Stimulated activated CD4-positive, alpha-beta T cell treated with anti-CD3 and anti-CD28 coated beads, Interleukin-12 subunit alpha, Interleukin-12 subunit beta, amount 100 ng/mL, for 48 hours (primary cell): ENCODE measurements around the gene EYS.
"Not testable (repeated sequence)": the region's sequence is repeated elsewhere in the genome, so short reads cannot be mapped to it uniquely, and the experiment has no call there.

Experiments used
- DNase-seq, 3 donors: peaks; one replicate each; pipeline ENCODE4 v3.0.0-alpha.2; 2020; ENCODE audit warnings: low read depth in 2 of 3, low spot score in 1 of 3

The EYS gene

DNA sequence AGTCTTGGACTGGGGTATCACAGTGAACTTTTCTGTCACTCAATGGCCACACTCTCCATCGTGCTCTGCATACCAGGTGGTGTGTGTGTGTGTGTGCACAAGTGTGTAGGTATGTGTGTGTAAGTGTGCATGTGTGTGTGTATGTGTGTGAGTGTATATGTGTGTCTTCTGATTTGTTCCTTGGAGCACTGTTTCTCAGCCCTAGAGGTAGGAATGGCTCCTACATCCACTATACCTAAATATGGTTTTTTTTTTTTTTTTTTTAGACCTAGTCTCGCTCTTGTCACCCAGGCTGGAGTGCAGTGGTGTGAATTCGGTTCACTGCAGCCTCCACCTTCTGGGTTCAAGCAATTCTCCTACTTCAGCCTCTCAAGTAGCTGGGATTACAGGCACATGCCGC is 1834.8 kb downstream of the EYS start:
- DNase-seq = no peak

DNA sequence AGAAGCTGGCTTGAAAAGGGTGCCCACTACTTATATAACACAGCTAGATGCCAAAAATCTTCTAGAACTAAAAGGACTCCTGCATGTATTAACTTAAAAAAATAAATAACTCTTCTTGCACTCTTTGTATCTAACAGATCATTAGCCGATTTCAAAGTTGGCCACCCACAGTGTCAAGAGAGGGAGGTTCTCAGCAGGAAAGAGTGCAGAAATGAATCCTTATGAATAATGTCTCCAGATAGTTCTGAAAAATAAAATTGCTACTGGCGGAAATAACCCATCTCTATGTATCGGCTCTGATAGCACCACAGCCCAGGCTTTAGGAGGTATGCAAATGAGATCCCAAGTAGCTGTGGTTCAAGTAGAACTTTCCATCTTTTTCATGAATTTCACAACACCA is 1838.7 kb downstream of the EYS start:
- no peak for DNase-seq

DNA sequence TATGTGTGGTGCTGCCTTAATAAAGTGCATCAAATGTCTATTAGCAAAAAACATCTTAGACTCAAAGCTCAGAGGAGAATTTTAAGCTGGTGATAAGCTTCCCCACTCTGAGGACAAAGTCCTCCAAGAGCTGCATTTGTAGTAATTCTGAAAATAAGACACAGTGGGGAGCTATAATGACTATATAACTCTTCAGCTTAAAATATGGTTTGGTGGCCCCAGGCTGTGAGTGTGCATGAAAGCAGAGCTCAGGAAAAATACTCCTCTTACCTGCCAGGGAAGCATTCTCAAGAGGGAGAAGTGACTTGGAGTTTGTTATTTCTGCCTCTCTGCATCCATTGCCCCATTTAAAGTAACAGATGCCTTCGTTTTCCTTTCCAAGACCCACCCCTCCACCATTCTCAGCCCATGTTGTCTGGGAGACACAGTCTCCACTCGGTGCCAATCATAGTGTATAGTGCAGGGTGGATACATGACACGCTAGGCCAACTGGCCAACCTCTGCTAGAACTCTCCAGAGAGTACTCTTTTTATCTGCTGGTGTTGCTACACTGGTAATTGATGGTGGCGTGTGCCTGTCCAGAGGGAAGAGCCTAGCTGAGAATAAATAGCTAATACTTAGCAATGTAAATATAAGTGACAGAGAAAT is 1842.2 kb downstream of the EYS start:
- DNase-seq = no peak

DNA sequence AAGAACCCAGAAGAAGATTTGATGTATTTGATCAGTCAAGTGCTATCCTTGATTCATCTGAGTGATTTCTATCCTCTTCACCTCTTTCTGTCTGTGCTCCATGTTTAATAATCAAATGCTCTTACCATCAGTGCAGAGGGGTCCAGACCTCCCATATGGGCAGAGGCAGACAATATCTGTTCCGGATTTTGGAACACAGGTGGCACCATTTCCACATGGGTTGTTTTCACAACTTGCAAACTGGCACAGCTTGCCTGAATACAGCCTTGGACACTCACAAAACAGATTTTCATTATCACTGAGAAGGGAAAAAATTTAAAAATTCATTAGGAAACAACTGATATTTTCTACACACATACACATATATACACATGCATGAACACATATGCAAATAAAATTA is 1843.0 kb downstream of the EYS start:
- DNase-seq = no peak

DNA sequence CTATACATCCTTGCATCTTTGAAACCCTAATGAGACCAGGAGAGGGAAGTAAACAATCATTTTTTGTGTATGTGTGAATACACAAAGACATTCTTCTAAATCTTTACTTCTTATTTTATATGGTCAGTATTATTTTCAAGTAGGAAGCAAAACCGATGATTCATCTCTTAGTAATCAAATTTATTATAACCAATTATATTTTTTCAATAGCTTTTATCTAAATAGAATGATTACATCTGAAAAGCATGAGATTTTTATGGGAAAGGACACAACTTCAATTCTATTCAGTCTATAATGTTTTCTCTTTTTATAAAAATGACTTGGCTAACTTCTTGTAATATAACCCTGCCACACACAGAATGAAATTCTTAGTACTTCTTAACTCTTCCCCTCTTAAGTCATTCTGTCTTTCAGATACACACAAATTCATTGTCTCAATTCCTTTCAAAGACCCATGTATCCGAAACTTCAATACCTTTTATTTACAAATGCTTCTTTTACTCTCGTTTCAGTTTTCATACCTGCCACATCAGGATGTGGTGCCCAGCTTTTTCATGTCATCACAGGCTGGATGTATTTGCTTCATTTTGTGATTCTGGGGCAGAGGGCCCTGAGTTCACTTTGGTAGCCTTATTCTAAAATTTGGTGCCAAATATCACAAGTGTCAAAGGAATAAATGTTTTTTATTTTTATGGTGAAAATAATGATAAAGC is 1844.4 kb downstream of the EYS start:
- DNase-seq = no peak

DNA sequence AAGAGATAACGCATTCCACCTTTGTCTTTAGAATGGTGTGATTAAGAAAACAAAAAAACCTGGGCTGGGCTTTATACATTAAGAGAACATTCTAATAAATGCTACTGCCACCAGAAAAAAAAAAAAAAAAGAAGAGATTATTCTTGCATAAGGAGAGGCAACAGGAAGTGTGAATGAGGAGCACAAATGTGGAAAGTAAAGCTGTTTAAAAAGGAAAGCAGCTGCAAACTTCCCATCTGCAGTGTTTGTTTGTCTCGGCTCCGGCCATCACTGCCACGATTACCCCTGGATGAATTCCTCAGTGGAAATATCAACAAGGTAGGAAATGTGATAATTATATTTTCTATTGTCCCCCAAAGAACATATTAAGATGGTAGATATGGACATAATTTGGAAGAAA is 1847.5 kb downstream of the EYS start:
- no peak for DNase-seq

DNA sequence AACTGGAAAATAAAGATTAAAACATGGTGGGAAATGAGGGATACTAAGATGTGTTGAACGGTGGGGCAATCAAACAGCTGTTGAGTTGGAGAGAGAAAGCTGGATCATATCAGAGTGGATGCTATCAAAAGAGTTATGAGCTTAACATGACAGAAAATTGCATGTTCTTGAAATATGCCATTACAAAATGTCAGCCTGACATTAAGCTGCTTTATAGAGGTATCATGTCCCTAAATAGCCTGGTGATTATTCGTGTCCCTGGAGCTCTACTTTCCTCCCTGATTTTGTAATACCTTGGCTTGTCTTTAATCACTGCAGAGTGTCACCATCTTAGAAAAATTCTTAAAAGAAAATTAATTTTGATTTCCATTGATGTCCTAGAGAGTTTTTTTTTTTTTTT is 1848.3 kb downstream of the EYS start:
- no peak for DNase-seq

DNA sequence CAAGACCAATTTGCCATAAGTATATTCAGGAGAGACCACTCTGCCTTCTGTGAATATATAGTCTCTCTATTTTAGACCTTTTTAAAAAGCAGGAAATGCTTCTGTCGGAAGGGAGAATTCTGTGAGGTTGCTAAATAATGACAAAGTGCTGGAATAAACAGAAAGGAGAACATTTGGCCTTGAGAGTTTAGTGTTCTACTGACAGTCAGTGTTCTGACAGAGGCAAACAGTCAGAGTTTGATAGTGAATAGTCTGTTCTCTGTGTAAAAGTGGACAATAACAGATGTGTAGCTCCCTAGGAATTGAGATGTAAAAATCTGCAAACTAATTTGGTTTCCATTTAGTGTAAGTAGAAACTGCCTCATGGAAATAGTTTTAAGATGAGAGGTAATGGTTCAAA is 1850.8 kb downstream of the EYS start:
- no peak for DNase-seq

DNA sequence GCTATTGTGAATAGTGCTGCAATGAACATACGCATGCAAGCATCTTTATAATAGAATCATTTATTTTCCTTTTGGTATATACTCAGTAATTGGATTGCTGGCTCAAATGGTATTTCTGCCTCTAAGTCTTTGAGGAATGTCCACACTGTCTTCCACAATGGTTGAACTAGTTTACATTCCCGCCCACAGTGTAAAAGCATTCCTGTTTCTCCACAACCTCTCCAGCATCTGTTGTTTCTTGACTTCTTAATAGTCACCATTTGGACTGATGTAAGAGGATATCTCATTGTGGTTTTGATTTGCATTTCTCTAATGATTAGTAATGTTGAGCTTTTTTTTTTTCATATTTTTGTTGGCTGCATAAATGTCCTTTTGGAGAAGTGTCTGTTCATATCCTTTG is 1862.7 kb downstream of the EYS start:
- no peak for DNase-seq

DNA sequence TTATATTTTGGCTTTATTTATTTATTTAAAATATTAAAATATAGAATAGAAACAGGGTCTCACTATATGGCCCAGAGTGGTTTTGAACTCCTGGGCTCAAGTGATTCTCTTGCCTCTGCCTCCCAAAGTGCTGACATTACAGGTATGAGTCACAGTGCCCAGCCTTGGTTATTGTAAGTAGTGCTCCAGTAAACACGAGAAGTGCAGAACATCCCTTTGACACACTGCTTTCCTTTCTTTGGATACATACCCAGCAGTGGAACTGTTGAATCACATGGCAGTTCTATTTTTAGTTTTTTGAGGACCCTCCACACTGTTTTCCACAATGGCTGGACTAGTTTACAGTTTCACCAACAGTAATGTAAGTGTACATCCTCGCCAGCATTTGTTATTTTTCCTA is 1867.5 kb downstream of the EYS start:
- DNase-seq = no peak

DNA sequence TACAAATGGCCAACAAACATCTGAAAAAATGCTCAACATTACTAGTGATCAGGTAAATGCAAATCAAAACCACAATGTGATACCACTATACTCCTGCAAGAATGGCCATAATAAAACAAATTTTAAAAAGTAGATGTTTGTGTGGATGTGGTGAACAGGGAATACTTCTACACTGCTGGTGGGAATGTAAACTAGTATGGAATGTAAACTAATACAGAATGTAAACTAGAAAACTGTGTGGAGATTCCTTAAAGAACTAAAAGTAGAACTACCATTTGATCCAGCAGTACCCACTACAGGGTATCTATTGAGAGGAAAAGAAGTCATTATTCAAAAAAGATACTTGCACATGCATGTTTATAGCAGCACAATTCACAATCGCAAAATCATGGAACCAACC is 1878.3 kb downstream of the EYS start:
- not testable (repeated sequence) for DNase-seq

DNA sequence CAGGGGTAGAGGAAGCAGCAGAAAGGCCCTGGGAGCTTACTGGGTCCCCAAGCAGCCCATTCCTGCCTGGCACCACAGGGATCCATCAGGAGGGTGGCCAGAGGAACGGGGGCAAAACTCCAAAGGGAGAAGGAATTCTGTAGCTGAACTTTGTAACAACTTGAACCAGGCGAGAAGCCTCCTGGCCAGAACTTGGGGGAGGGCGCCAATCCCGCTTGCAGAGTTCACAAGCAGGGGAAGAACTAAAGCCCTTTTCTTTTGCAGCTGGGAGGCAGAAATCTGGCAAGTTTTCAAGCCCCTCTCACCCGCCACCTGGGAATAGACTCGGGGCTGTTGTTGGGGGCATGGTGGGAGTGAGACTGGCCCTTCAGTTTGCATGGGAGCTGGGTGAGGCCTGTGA is 1882.3 kb downstream of the EYS start:
- DNase-seq = no peak

DNA sequence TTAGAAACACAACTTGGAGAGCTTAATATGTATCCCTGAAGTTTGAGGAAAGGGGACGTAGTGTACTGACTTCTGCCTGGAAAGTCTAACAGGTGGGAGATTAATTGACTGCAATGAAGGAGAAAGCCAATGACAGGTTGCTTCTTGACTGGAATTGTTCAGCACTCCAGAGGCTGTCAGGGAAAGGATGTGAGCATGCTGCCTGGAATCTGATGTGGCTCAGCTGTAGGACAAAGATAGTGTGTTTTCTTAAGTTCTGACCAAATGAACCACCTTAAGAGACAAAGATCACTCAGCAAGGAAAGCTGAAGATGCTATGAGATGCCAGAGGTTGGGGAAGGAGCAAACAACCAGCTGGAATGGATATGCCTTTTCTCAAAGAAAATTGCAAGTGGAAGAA is 1885.6 kb downstream of the EYS start:
- no peak for DNase-seq

DNA sequence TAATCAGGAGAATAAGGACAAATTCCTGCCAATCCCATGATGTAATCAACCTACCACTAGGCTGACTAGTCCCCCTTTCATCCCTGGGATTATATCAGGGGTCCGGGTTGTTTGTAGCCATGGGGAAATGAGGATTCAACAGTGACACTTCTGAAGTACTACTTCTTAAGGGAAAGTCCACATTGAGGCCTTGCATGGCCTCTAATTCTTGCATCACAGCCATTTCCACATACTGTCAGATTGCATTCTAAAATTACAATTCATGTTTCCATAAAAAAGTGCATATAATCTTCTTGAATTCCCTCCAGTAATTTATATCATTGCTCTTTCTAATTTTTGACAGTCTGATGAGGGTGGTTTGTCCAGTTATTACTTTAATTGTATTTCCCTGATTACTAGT is 1887.2 kb downstream of the EYS start:
- no peak for DNase-seq

DNA sequence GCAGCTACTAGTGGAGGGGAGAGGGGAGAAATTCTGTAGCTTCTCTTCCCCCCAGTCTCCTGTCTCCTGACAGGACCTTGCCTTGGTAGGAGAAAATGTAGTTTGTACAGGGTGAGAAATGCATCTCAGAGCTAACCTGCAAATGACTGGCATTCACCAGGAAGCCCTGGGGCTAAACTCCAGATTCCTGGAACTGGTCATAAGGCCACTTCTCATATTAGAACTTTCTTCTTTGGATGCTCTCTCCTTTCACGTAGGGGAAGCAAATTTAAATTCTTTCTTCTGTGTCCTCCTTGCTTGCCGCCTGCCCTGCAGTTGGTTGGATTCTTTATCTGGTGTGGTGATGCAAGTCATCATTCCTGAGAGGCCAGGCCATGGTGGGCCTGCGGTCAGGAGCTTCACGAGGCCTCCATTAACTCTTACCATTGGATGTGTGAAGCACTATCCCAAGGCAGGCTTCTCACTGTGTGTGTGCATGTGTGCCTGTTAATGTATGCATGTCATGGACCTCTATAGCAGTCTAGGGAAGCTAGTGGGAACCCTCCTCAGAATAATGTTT is 1889.5 kb downstream of the EYS start:
- DNase-seq = no peak

DNA sequence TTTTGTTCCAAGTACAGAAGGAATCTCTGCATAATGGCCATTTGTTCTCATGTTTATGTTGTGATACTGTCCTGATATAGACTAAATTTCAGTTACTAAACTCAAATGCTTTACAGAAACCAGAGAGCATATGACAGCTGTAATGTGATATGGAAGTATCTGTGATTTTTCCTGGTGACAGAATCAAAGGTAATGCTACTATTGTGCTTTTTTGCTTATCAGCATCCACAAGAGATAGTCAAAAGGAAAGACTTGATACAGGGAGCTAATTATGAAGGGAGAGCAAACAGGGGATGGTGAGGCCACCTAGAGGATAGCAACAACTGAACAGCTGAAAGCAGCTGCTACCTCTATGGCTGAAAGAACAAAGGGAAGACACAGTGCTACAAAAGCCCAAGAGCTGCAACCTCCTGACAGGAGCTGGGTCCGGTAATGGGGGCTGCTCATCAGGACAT is 1890.0 kb downstream of the EYS start:
- DNase-seq = no peak

DNA sequence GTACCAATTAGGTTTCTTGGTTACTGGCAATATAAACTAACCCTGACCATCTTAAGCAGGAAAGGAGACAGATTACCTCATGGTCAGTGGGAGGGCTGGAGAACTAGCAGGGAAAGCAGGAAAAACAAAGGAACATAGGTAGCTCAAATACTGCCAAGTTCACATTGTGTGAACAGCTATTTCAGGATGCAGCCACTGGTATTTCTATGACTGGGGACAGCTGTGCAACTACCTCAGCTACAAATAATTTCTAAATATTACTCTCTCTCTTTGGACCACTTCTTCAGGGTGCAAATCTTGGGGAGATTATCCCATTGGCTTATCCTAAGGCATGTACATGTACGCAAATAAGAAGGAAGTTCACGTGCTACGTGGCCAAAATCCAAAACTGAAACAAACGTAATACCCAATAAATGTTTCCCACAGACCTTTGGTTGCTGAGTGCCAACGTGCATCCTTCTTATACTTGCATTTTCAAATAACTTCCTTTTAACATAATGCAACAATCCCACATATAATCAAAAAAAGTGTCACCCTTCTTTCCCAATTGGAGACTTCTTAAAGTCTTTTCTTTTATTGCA is 1890.5 kb downstream of the EYS start:
- DNase-seq = no peak

DNA sequence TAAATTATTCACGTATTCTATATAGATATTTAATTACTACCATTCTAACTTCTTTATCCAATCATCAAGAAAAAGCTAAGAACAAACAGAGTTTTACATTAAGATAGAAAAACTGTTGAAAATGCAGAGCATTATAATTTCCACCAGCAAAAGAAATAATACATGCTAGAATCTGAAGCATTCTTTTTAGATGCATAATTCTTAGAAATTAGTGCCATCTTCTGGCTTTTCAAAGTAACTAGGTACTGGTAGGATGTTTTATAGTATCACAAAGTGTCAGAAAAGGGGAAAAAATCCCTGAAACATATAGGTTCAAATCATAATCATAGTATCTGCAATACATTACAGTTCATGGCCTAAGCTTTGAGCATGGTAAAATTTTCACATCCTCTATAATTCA is 1892.6 kb downstream of the EYS start:
- no peak for DNase-seq

DNA sequence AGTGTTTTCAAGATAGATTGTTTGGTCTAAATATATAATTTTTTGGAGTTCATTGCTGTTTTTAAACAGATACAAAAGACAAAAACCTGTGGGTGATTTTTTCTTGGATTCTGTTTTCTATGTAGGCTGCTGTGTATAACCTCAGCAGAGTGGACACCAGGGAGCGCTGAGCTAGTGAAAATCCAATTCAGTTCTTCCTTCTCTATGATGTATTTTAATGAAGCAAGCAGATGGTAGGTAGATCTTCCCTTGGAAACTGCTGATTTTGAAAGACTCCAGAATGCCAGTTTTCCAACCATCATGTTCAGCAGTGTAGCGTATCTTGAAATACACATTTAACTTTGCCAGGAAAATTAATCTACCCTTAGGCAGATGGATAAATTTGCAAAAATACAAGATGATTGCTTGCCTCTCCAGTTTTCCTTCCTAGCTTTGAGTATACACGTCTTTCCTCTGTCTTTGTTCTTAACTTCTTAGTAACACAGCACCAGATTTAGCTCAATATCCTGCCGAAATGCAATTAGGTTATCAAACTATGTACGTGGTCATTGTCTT is 1893.4 kb downstream of the EYS start:
- no peak for DNase-seq

DNA sequence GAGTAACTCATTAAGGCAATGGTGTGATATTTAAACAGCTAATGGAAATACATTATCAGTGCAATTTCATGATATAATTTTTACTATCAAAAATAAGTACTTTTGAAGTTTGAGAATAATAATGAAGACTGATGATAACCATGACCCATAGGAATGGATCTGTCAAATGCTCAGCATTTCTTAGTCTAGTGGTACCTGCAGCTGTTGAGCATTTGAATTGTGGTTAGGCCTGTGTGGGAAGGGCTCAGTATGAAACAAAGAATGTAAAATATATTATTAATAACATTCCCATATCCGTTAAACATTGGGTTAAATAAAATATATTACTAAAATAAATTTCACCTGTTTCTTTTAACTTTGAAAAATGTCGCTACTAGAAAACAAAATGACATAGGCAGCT is 1898.5 kb downstream of the EYS start:
- DNase-seq = no peak

DNA sequence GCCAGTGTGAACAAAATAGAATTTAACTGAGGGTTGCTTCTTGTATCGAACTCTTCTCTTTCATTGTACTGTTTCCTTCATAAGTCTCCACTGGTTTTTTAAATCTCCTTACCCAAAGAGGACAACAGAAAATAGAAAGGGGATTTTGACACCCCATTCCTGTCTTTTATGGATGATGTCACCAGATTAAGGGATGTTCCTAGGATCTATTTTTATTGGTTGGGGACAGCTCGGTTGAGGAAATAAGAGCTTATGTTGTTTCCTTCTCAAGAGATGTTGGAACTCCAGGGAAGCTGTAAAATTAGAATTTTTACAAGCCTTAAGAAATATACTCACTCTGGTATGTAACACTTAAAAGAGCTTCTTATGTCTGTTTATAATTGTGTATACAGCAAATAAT is 1900.0 kb downstream of the EYS start:
- no peak for DNase-seq

DNA sequence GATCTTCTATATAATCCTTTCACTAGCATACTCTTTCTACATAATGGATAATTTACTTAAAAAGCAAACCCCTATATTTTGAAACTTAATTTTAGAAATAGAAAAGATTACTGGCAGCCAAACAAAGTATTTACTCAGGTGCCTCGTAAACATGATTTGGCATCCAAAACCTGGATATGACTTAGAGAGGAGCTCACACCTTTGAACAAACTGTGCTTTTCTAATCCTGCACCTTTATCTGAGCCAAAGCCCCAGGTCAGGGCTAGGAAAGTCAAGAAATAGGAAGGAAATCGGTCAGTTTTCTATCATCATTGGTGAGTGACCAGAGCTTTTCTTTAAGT is 1900.5 kb downstream of the EYS start:
- no peak for DNase-seq
